ENCODE results near the gene PHF1. TPM values are rescaled to one million over a fixed set of nuclear protein-coding genes. Genes with fewer than 3 reads are reported as not detected.
A peak's percentile ranks its signal among the peaks of the same experiment; 100 is the strongest.

Gene PHF1
- total and polyA plus RNA-seq, 5 donors: 55.5 to 76.4 (median 65.5) TPM

DNA sequence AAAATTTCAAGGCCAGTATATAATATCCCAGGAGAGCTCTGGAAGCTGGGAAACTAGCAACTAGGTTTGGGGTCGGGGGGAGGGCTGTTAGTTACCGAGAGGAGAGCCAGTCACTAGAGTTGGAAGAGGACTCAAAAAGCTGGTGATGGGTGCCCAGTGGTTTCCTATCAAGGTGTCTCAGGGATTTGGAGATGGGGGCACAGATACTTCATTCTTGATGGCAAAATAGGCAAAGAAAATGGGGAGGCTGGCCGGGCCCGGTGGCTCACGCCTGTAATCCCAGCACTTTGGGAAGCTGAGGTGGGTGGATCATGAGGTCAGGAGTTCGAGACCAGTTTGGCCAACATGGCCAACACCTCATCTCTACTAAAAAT, 805 bp downstream of the PHF1 start:
- DNase-seq: no peak
- no peaks in the 10 kb centered on the region for H3K27me3 ChIP-seq (ENCODE audit: control insufficient read depth, insufficient read depth)
- peak overlapping the region; percentile 24 for H3K27ac ChIP-seq (ENCODE audit: low read length)
- 47% methylated on average over 6 of the region's 6 CpGs for WGBS
- peak overlapping the region; percentile 99 for H3K4me3 ChIP-seq (ENCODE audit: low read length)
- intact Hi-C loops (cut with DNase I): no loop called here
- H3K4me1 ChIP-seq (ENCODE audit: control insufficient read depth, insufficient read depth, low read length): peaks cover 2% of the 10 kb centered on the region
- no peaks in the 10 kb centered on the region for H3K9me3 ChIP-seq (ENCODE audit: control insufficient read depth, low read length)
- ATAC-seq: no peak

DNA sequence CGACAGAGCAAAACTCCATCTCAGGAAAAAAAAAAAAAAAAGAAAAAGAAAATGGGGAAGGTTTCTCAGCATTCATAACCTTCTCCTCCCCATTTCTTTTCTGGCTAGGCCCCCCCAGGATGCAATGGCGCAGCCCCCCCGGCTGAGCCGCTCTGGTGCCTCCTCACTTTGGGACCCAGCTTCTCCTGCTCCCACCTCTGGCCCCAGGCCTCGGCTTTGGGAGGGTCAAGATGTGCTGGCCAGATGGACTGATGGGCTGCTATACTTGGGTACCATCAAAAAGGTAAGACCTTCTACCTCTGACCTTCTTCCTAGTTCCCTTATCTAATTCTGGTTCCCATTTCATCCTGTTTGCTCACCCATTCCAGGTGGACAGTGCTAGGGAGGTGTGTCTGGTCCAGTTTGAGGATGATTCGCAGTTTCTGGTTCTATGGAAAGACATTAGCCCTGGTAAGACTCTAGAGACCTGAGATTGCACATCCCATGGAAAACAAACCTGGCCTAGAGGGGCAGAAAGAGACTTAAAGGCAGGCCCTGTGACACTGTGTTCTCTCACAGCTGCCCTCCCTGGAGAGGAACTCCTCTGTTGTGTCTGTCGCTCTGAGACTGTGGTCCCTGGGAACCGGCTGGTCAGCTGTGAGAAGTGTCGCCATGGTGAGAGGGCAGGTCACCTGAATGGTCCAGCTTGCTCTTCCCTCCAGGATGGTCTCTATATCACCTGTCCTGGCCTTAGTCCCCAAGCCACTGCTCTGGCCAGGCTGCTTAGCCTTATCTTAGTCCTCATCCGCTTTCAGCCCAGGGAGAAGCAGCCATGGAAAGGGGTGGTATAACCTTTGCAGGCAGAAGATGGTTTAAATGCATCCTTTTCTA, 1.6 kb downstream of the PHF1 start:
- Histone ChIP-seq H3K9me3 (ENCODE audit: control insufficient read depth, low read length) (no peaks in the 10 kb centered on the region), H3K4me1 (ENCODE audit: control insufficient read depth, insufficient read depth, low read length) (peaks cover 4% of the 10 kb centered on the region), H3K4me3 (ENCODE audit: low read length) (no peak overlapping the region), H3K27ac (ENCODE audit: low read length) (no peak overlapping the region), H3K27me3 (ENCODE audit: control insufficient read depth, insufficient read depth) (no peaks in the 10 kb centered on the region)
- ATAC-seq: no peak
- WGBS: 86% methylated on average over 10 of the region's 10 CpGs
- peak in 1 of 3 donors; percentile 69 for DNase-seq
- intact Hi-C loops (cut with DNase I): no loop called here

DNA sequence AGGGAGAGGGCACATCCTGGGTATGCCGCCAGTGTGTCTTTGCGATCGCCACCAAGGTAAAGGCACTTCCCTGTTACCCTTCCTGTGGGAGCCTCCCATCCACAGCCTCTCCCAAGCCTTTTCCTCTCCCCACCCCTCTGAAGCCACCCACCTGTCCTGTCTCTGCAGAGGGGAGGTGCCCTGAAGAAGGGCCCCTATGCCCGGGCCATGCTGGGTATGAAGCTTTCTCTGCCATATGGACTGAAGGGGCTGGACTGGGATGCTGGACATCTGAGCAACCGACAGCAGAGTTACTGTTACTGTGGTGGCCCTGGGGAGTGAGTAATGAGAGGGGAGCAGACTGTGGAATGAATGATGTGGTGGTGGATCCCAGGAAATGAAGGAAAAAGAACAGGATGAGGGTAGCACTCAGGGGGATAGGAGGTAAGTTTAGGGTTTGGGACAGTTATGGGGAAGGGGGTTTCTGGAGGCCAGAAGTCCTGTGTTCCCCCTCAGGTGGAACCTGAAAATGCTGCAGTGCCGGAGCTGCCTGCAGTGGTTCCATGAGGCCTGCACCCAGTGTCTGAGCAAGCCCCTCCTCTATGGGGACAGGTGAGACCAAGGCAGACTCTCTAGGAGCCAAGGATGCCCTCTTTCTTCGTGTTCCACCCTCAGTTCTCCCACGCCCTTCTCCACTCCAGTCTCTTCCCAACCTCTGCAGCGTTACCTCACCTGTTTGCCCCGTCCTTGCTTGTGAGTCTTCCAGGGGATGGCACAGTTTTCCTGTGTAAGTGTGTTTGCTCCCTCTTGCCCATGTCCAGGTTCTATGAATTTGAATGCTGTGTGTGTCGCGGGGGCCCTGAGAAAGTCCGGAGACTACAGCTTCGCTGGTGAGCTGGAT, 2.7 kb downstream of the PHF1 start:
- no peaks in the 10 kb centered on the region for H3K9me3 ChIP-seq (ENCODE audit: control insufficient read depth, low read length)
- no peak overlapping the region for H3K27ac ChIP-seq (ENCODE audit: low read length)
- no peak for DNase-seq
- WGBS: 81% methylated on average over 14 of the region's 14 CpGs
- H3K27me3 ChIP-seq (ENCODE audit: control insufficient read depth, insufficient read depth): no peaks in the 10 kb centered on the region
- intact Hi-C loops (cut with DNase I): no loop called here
- no peak overlapping the region for H3K4me3 ChIP-seq (ENCODE audit: low read length)
- no peak for ATAC-seq
- peaks cover 4% of the 10 kb centered on the region for H3K4me1 ChIP-seq (ENCODE audit: control insufficient read depth, insufficient read depth, low read length)

DNA sequence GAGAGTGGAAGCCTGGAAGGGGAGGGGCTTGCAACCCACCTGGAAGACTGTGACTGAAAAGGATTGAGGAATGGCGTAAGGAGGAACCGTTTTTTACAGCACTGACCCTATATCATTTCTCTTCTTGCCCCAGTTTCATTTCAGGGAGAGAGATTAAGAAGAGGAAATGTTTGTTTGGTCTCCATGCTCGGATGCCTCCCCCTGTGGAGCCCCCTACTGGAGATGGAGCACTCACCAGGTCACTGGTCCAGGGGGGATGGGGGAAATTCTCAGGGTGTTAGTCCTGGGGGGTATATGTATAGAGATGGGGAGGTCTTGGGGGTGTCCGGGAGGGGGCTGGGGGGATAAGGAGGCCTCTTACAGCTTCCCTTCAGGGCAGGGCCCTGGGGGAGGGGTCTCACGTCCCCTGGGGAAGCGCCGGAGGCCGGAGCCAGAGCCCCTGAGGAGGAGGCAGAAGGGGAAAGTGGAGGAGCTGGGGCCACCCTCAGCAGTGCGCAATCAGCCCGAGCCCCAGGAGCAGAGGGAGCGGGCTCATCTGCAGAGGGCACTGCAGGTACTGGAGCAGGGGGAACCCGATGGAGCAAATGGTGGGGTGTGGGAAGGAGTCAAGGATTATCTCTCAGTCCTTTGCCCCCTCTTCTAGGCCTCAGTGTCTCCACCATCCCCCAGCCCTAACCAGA, 3.9 kb downstream of the PHF1 start:
- H3K4me3 ChIP-seq (ENCODE audit: low read length): no peak overlapping the region
- 68% methylated on average over 12 of the region's 12 CpGs for WGBS
- DNase-seq (no peak), ATAC-seq (no peak)
- H3K27ac ChIP-seq (ENCODE audit: low read length): no peak overlapping the region
- H3K9me3 ChIP-seq (ENCODE audit: control insufficient read depth, low read length): no peaks in the 10 kb centered on the region
- no peaks in the 10 kb centered on the region for H3K27me3 ChIP-seq (ENCODE audit: control insufficient read depth, insufficient read depth)
- H3K4me1 ChIP-seq (ENCODE audit: control insufficient read depth, insufficient read depth, low read length): peaks cover 9% of the 10 kb centered on the region
- intact Hi-C loops (cut with DNase I): no loop called here

DNA sequence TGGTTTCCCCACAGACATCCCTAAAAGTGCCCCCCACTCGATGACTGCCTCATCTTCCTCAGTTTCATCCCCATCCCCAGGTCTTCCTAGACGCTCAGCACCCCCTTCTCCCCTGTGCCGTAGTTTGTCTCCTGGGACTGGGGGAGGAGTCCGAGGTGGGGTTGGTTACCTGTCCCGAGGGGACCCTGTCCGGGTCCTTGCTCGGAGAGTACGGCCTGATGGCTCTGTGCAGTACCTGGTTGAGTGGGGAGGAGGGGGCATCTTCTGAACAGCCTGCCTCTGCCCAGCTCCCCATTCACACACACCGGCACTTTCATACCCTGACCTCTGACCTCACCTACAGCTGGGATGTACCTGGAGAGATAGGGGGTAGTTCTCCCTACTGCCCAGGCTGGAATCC, 5.0 kb downstream of the PHF1 start:
- H3K27me3 ChIP-seq (ENCODE audit: control insufficient read depth, insufficient read depth): no peaks in the 10 kb centered on the region
- intact Hi-C loops (cut with DNase I): no loop called here
- peaks cover 9% of the 10 kb centered on the region for H3K4me1 ChIP-seq (ENCODE audit: control insufficient read depth, insufficient read depth, low read length)
- 69% methylated on average over 9 of the region's 9 CpGs for WGBS
- H3K9me3 ChIP-seq (ENCODE audit: control insufficient read depth, low read length): no peaks in the 10 kb centered on the region
- no peak overlapping the region for H3K4me3 ChIP-seq (ENCODE audit: low read length)
- DNase-seq: no peak
- H3K27ac ChIP-seq (ENCODE audit: low read length): no peak overlapping the region
- no peak for ATAC-seq

DNA sequence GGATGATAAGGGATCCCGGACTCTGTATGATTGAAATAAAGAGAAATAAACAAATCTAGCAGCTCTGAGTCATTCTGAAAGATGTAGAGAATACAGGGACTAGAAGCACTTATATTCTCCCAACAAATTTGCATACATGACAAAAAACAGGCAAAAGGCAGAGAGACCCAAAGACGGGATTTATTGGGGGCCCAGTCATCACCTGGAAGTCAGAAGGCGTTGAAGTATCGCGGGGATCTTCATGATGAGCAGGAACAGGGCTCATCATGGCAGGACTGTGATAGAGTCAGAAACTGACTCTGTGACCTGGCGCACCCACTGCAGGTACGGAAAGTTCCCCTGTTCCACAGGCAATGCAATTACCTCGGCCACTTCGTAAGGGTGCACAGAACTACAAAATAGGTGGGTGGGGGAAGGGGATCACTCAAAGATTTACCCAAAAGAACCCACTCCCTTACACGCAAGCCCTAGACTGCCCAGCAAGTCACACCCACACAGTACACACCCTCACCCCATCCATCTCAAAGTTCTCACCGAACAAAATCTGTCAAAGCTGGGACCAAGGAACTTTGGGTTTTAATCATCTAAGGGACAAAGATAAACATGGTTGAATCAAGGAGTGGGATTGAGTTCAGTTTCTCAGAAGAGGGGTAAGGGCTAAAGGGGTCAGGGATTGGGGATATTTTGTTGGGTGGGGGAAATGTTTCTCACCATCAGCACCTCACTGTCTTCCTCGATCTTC, 5.7 kb downstream of the PHF1 start:
- intact Hi-C loops (cut with DNase I): no loop called here

DNA sequence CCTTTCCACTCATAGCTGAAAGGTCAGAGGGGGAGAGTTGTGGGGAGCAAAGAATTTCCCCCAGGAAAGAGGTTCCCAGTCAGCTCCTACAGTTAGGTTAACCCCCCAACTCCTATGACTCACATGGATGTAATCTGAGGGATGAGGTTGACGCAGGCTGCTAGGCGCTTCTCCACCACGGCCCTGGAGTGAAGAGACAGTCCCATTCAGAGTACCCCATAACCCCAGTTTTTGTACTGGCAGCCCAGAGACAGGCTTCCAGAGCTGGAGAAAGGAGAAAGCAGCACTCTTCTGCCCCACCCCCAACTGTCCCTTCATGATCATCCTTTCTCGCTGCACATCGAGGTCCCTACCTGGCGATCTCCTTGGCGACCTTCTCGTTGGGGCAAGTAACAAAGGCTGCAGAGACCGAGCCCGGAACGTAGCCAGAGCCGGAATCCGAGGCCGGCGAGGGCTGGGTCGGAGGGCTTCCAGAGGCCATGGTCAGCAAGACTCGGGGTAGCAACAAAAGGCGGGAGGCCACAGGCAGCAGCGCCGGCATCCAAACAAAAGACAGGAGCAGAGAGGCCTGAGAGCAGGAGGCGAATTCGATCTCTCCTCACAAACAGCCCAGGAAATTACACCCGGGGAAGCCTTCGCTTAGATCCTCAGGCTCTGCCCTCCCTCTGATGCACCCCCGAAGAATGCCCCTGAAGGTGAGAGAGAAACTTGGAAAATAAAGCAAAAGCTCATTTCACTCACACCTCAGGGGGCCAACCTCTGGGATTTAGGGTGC, 6.5 kb downstream of the PHF1 start:
- intact Hi-C loops (cut with DNase I): no loop called here
- 3% methylated on average over 25 of the region's 25 CpGs for WGBS
- peaks cover 9% of the 10 kb centered on the region for H3K4me1 ChIP-seq (ENCODE audit: control insufficient read depth, insufficient read depth, low read length)
- no peaks in the 10 kb centered on the region for H3K27me3 ChIP-seq (ENCODE audit: control insufficient read depth, insufficient read depth)
- H3K27ac ChIP-seq (ENCODE audit: low read length): peak overlapping the region; percentile 71
- ATAC-seq (no peak), DNase-seq (no peak)
- peak overlapping the region; percentile 69 for H3K4me3 ChIP-seq (ENCODE audit: low read length)
- no peaks in the 10 kb centered on the region for H3K9me3 ChIP-seq (ENCODE audit: control insufficient read depth, low read length)

More for the DNA sequence above, 5.7 kb downstream of the PHF1 start:
- DNase-seq (no peak), ATAC-seq (no peak)
- Histone ChIP-seq H3K27me3 (ENCODE audit: control insufficient read depth, insufficient read depth) (no peaks in the 10 kb centered on the region), H3K4me3 (ENCODE audit: low read length) (peak overlapping the region; percentile 69), H3K9me3 (ENCODE audit: control insufficient read depth, low read length) (no peaks in the 10 kb centered on the region), H3K4me1 (ENCODE audit: control insufficient read depth, insufficient read depth, low read length) (peaks cover 9% of the 10 kb centered on the region), H3K27ac (ENCODE audit: low read length) (no peak overlapping the region)
- WGBS: 53% methylated on average over 12 of the region's 12 CpGs

DNA sequence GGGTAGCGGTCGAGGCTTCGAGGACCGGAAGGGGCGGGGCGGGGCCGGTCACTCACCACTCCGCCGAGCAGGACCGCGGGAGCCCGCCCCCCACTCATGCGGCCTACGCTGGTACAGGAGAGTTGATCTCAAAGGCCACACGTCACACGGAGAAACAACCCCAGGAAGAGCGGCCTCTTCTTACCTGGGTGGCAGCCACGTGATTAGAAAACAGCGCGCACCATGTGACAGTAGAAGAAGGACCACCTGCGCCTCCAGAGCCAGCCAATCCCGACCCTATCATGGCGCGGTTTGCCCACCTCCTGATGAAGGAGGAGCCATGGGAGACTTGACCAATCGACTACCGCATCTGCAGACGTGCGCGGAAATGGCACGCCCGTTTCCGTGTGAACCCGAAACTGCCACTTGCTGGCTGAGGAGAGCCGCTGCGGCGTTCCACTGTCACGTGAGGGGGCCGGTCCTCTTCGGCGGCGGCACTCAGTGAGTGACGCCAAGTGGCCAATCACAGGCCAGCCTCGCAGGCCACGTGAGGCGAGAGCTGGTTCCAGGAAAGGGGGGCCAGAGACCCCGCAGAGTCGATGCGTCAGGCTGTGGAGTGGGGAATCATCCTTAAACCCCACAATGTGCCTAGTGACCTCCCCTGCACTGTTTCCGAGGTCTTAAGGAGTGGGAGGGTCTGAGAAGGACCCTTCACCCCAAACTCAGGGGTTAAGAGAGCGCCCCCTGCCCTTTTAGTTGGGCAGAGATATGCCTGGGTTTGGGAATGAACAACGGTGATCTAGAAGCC, 7.3 kb downstream of the PHF1 start, which contains the start of gene CUTA:
CUTA (minus strand) TSS at position 205 of the 787 bp plus-strand sequence; CDS start at position 98, 107 bp downstream.
- Histone ChIP-seq H3K9me3 (ENCODE audit: control insufficient read depth, low read length) (no peaks in the 10 kb centered on the region), H3K27ac (ENCODE audit: low read length) (peak within 1 kb of the TSS; percentile 96), H3K27me3 (ENCODE audit: control insufficient read depth, insufficient read depth) (no peaks in the 10 kb centered on the region), H3K4me3 (ENCODE audit: low read length) (peak within 1 kb of the TSS; percentile 69), H3K4me1 (ENCODE audit: control insufficient read depth, insufficient read depth, low read length) (peaks cover 9% of the 10 kb centered on the region)
- ATAC-seq (peak; percentile 95), DNase-seq (peak; percentile 100)
- under 1% methylated on average over 51 of the region's 51 CpGs for WGBS
- intact Hi-C loops (cut with DNase I): no loop called here

DNA sequence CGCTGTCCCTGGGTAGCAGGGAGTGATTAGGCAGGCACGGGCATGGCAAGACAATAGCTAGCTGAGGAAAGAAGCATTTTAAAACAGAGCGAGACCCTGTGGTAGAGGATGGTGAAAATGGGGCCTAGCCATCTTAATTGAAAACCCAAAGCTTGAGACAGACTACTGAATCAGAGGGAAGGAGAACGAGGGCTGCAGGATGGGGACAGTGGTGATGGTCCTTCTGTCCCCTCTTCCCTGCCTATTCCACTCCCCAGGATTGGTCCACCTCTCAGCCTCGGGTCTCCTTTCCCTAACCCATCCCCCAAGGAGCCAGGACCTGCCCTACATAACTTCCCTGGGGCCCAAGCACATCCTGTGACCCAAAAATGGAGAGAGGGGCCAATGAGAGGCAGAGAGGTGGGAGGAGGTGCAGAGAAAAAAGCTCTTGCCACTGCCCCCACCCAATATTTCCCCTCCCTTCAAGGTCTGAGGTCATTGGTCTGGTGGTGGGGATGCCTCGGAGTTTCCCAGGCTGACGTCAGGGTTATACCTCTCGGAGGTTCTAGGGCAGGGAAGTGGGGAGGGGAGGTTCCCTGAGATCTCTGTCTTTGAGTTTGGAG, 8.0 kb downstream of the PHF1 start:
- Histone ChIP-seq H3K27ac (ENCODE audit: low read length) (peak overlapping the region; percentile 96), H3K4me1 (ENCODE audit: control insufficient read depth, insufficient read depth, low read length) (peaks cover 9% of the 10 kb centered on the region), H3K4me3 (ENCODE audit: low read length) (peak overlapping the region; percentile 37), H3K9me3 (ENCODE audit: control insufficient read depth, low read length) (no peaks in the 10 kb centered on the region), H3K27me3 (ENCODE audit: control insufficient read depth, insufficient read depth) (no peaks in the 10 kb centered on the region)
- intact Hi-C loops (cut with DNase I): no loop called here
- ATAC-seq (no peak), DNase-seq (no peak)
- 37% methylated on average over 8 of the region's 8 CpGs for WGBS
